Measurements from ENCODE around the gene CD276.
"Not testable (repeated sequence)": the region's sequence is repeated elsewhere in the genome, so short reads cannot be mapped to it uniquely, and the experiment has no call there.

CD276 gene

GRCh38 chr15:73723191-73723590 is 39.0 kb downstream of the CD276 start:
- CTCF ChIA-PET = interaction anchor here (1.5 kb wide), 1 partner anchor 11 kb away, joined by 3 read pairs; no protein-coding TSS in a partner anchor
- H3K27me3 ChIP-seq (replicated peaks in 2 of 5; ENCODE audit: control insufficient read depth in 4 of 5, insufficient read depth in 5 of 5, low read length in 4 of 5) = peaks cover 0 to 9% (median 4%) of the 10 kb centered on the region in 5 experiments
- POLR2A ChIA-PET = no interaction called here

GRCh38 chr15:73724212-73724611 is 40.0 kb downstream of the CD276 start:
- 0% methylated on average over 1 of the region's 3 CpGs for WGBS (ENCODE audit: insufficient coverage)
- H3K4me1 ChIP-seq (ENCODE audit: control extremely low read depth in 1 of 4, control insufficient read depth in 4 of 4, insufficient read depth in 4 of 4, low read length in 3 of 4) = peaks cover 0 to 7% (median 0%) of the 10 kb centered on the region in 4 experiments
- CTCF ChIA-PET = interaction anchor here (1.4 to 1.5 kb wide), 2 partner anchors 10 to 13 kb away, joined by 3 to 4 read pairs; no protein-coding TSS in a partner anchor

More at GRCh38 chr15:73723191-73723590, 39.0 kb downstream of the CD276 start:
- DNase-seq = no peak
- H3K4me1 ChIP-seq (ENCODE audit: control extremely low read depth in 1 of 4, control insufficient read depth in 4 of 4, insufficient read depth in 4 of 4, low read length in 3 of 4) = peaks cover 0 to 7% (median 0%) of the 10 kb centered on the region in 4 experiments
- H3K4me3 ChIP-seq (ENCODE audit: control insufficient read depth in 1 of 7, extremely low read depth in 1 of 7, insufficient read depth in 4 of 7, low read depth in 2 of 7, low read length in 6 of 7) = no peak overlapping the region
- H3K9me3 ChIP-seq (ENCODE audit: control extremely low read depth in 1 of 5, control insufficient read depth in 4 of 5, insufficient read depth in 2 of 5, low read depth in 1 of 5, low read length in 4 of 5) = no peaks in the 10 kb centered on the region
- WGBS (ENCODE audit: insufficient coverage) = 67% methylated on average over 1 of the region's 4 CpGs
- H3K27ac ChIP-seq (ENCODE audit: insufficient read depth in 1 of 2, low read depth in 1 of 2, low read length in 2 of 2, poor library complexity in 1 of 2, severe bottlenecking in 2 of 2) = no peak overlapping the region
- no peaks in the 10 kb centered on the region for H3K36me3 ChIP-seq (ENCODE audit: control insufficient read depth in 4 of 4, insufficient read depth in 4 of 4, low read length in 3 of 4)

GRCh38 chr15:73727330-73727976 is 43.3 kb downstream of the CD276 start:
- no peak for DNase-seq
- POLR2A ChIA-PET = no interaction called here

More at GRCh38 chr15:73724212-73724611, 40.0 kb downstream of the CD276 start:
- POLR2A ChIA-PET = no interaction called here
- DNase-seq = peak in 2 of 3 donors; percentile 42 to 65
- no peak overlapping the region for H3K27ac ChIP-seq (ENCODE audit: insufficient read depth in 1 of 2, low read depth in 1 of 2, low read length in 2 of 2, poor library complexity in 1 of 2, severe bottlenecking in 2 of 2)
- no peak overlapping the region for H3K4me3 ChIP-seq (ENCODE audit: control insufficient read depth in 1 of 7, extremely low read depth in 1 of 7, insufficient read depth in 4 of 7, low read depth in 2 of 7, low read length in 6 of 7)
- H3K36me3 ChIP-seq (ENCODE audit: control insufficient read depth in 4 of 4, insufficient read depth in 4 of 4, low read length in 3 of 4) = no peaks in the 10 kb centered on the region
- H3K27me3 ChIP-seq (replicated peaks in 2 of 5; ENCODE audit: control insufficient read depth in 4 of 5, insufficient read depth in 5 of 5, low read length in 4 of 5) = peaks cover 0 to 9% (median 2%) of the 10 kb centered on the region in 5 experiments
- H3K9me3 ChIP-seq (ENCODE audit: control extremely low read depth in 1 of 5, control insufficient read depth in 4 of 5, insufficient read depth in 2 of 5, low read depth in 1 of 5, low read length in 4 of 5) = no peaks in the 10 kb centered on the region

GRCh38 chr15:73732051-73732450 is 47.9 kb downstream of the CD276 start:
- H3K27me3 ChIP-seq (replicated peaks in 2 of 5; ENCODE audit: control insufficient read depth in 4 of 5, insufficient read depth in 5 of 5, low read length in 4 of 5); CTCF ChIA-PET; DNase-seq; H3K36me3 ChIP-seq (ENCODE audit: control insufficient read depth in 4 of 4, insufficient read depth in 4 of 4, low read length in 3 of 4); H3K27ac ChIP-seq (ENCODE audit: insufficient read depth in 1 of 2, low read depth in 1 of 2, low read length in 2 of 2, poor library complexity in 1 of 2, severe bottlenecking in 2 of 2); POLR2A ChIA-PET; H3K4me3 ChIP-seq (ENCODE audit: control insufficient read depth in 1 of 7, extremely low read depth in 1 of 7, insufficient read depth in 4 of 7, low read depth in 2 of 7, low read length in 6 of 7); H3K4me1 ChIP-seq (ENCODE audit: control extremely low read depth in 1 of 4, control insufficient read depth in 4 of 4, insufficient read depth in 4 of 4, low read length in 3 of 4); H3K9me3 ChIP-seq (ENCODE audit: control extremely low read depth in 1 of 5, control insufficient read depth in 4 of 5, insufficient read depth in 2 of 5, low read depth in 1 of 5, low read length in 4 of 5): not testable (repeated sequence)
- 93% methylated on average over 25 of the region's 29 CpGs for WGBS (ENCODE audit: insufficient coverage)

More at GRCh38 chr15:73727330-73727976, 43.3 kb downstream of the CD276 start:
- peaks cover 0 to 9% (median 2%) of the 10 kb centered on the region in 5 experiments for H3K27me3 ChIP-seq (replicated peaks in 2 of 5; ENCODE audit: control insufficient read depth in 4 of 5, insufficient read depth in 5 of 5, low read length in 4 of 5)
- H3K9me3 ChIP-seq (ENCODE audit: control extremely low read depth in 1 of 5, control insufficient read depth in 4 of 5, insufficient read depth in 2 of 5, low read depth in 1 of 5, low read length in 4 of 5) = no peaks in the 10 kb centered on the region
- H3K36me3 ChIP-seq (ENCODE audit: control insufficient read depth in 4 of 4, insufficient read depth in 4 of 4, low read length in 3 of 4) = no peaks in the 10 kb centered on the region
- WGBS (ENCODE audit: insufficient coverage) = 97% methylated on average over 6 of the region's 7 CpGs
- H3K27ac ChIP-seq (ENCODE audit: insufficient read depth in 1 of 2, low read depth in 1 of 2, low read length in 2 of 2, poor library complexity in 1 of 2, severe bottlenecking in 2 of 2) = no peak overlapping the region
- no peaks in the 10 kb centered on the region for H3K4me1 ChIP-seq (ENCODE audit: control extremely low read depth in 1 of 4, control insufficient read depth in 4 of 4, insufficient read depth in 4 of 4, low read length in 3 of 4)
- CTCF ChIA-PET = interaction anchor here (1.0 kb wide), 1 partner anchor 27 kb away, joined by 3 read pairs; no protein-coding TSS in a partner anchor
- no peak overlapping the region for H3K4me3 ChIP-seq (ENCODE audit: control insufficient read depth in 1 of 7, extremely low read depth in 1 of 7, insufficient read depth in 4 of 7, low read depth in 2 of 7, low read length in 6 of 7)

- Histone ChIP-seq H3K27ac (ENCODE audit: insufficient read depth in 1 of 2, low read depth in 1 of 2, low read length in 2 of 2, poor library complexity in 1 of 2, severe bottlenecking in 2 of 2) (no peak overlapping the region), H3K9me3 (ENCODE audit: control extremely low read depth in 1 of 5, control insufficient read depth in 4 of 5, insufficient read depth in 2 of 5, low read depth in 1 of 5, low read length in 4 of 5) (no peaks in the 10 kb centered on the region), H3K27me3 (replicated peaks in 2 of 5; ENCODE audit: control insufficient read depth in 4 of 5, insufficient read depth in 5 of 5, low read length in 4 of 5) (peaks cover 0 to 4% (median 2%) of the 10 kb centered on the region in 5 experiments), H3K4me3 (ENCODE audit: control insufficient read depth in 1 of 7, extremely low read depth in 1 of 7, insufficient read depth in 4 of 7, low read depth in 2 of 7, low read length in 6 of 7) (no peak overlapping the region), H3K4me1 (ENCODE audit: control extremely low read depth in 1 of 4, control insufficient read depth in 4 of 4, insufficient read depth in 4 of 4, low read length in 3 of 4) (no peaks in the 10 kb centered on the region), H3K36me3 (ENCODE audit: control insufficient read depth in 4 of 4, insufficient read depth in 4 of 4, low read length in 3 of 4) (no peaks in the 10 kb centered on the region)
- ChIA-PET POLR2A (no interaction called here), CTCF (interaction anchor here (1.5 kb wide), 1 partner anchor 12 kb away, joined by 3 read pairs; no protein-coding TSS in a partner anchor)
- WGBS (ENCODE audit: insufficient coverage) = 57% methylated on average over 1 of the region's 3 CpGs
- DNase-seq = no peak
Measured at GRCh38 chr15:73732930-73733329, 48.7 kb downstream of the CD276 start.

GRCh38 chr15:73737535-73737934 is 53.4 kb downstream of the CD276 start:
- Histone ChIP-seq H3K9me3 (ENCODE audit: control extremely low read depth in 1 of 5, control insufficient read depth in 4 of 5, insufficient read depth in 2 of 5, low read depth in 1 of 5, low read length in 4 of 5) (no peaks in the 10 kb centered on the region), H3K27me3 (replicated peaks in 2 of 5; ENCODE audit: control insufficient read depth in 4 of 5, insufficient read depth in 5 of 5, low read length in 4 of 5) (peaks cover 0 to 6% (median 4%) of the 10 kb centered on the region in 5 experiments), H3K36me3 (ENCODE audit: control insufficient read depth in 4 of 4, insufficient read depth in 4 of 4, low read length in 3 of 4) (no peaks in the 10 kb centered on the region), H3K27ac (ENCODE audit: insufficient read depth in 1 of 2, low read depth in 1 of 2, low read length in 2 of 2, poor library complexity in 1 of 2, severe bottlenecking in 2 of 2) (no peak overlapping the region), H3K4me3 (ENCODE audit: control insufficient read depth in 1 of 7, extremely low read depth in 1 of 7, insufficient read depth in 4 of 7, low read depth in 2 of 7, low read length in 6 of 7) (no peak overlapping the region), H3K4me1 (ENCODE audit: control extremely low read depth in 1 of 4, control insufficient read depth in 4 of 4, insufficient read depth in 4 of 4, low read length in 3 of 4) (no peaks in the 10 kb centered on the region)
- no peak for DNase-seq
- 85% methylated on average over 7 of the region's 7 CpGs for WGBS (ENCODE audit: insufficient coverage)
- ChIA-PET CTCF (interaction anchor here (1.8 kb wide), 1 partner anchor 13 kb away, joined by 4 read pairs; no protein-coding TSS in a partner anchor), POLR2A (no interaction called here)

Data from common myeloid progenitor, CD34-positive (primary cell).